Liver (tissue), 9 donors: ENCODE results near the gene SSRP1. TPM values are rescaled to one million over a fixed set of nuclear protein-coding genes. Genes with fewer than 3 reads are reported as not detected.

ENCODE experiments used
- DNase-seq: peaks from one replicate; pipeline ENCODE4 v3.0.0-alpha.2; 2017; ENCODE audit warnings: low spot score
- H3K27ac ChIP-seq, 2 donors: one replicate each; pipeline ENCODE4 v1.7.0; 2013; ENCODE audit warnings: inconsistent platforms in 2 of 2, low read length in 2 of 2, control low read depth in 1 of 2, low read depth in 1 of 2, mild to moderate bottlenecking in 1 of 2
- H3K27me3 ChIP-seq, 4 donors: one replicate each; pipeline versions ENCODE4 v1.6.1 to v1.7.0; 2013; ENCODE audit warnings: low read length in 3 of 4, inconsistent platforms in 1 of 4, mild to moderate bottlenecking in 1 of 4, moderate library complexity in 1 of 4; ENCODE audit not compliant: control insufficient read depth in 4 of 4, insufficient read depth in 4 of 4
- H3K36me3 ChIP-seq, 4 donors: one replicate each; pipeline versions ENCODE4 v1.6.1 to v1.7.0; 2013; ENCODE audit warnings: low read length in 3 of 4, mild to moderate bottlenecking in 3 of 4, low read depth in 1 of 4, moderate library complexity in 1 of 4; ENCODE audit not compliant: control insufficient read depth in 4 of 4, insufficient read depth in 3 of 4
- H3K4me1 ChIP-seq, 4 donors: one replicate each; pipeline versions ENCODE4 v1.6.1 to v1.7.0; 2013; ENCODE audit warnings: low read length in 3 of 4, mild to moderate bottlenecking in 3 of 4, moderate library complexity in 1 of 4; ENCODE audit not compliant: control insufficient read depth in 4 of 4, insufficient read depth in 4 of 4
- H3K4me3 ChIP-seq, 3 donors: one replicate each; pipeline versions ENCODE4 v1.6.1 to v1.7.0; 2013; ENCODE audit warnings: low read length in 3 of 3, control low read depth in 1 of 3, low read depth in 1 of 3, mild to moderate bottlenecking in 1 of 3
- H3K9ac ChIP-seq, 2 donors: one replicate each; pipeline ENCODE4 v1.7.0; 2013; ENCODE audit warnings: low read length in 2 of 2, mild to moderate bottlenecking in 2 of 2, moderate library complexity in 2 of 2, control low read depth in 1 of 2, low read depth in 1 of 2
- H3K9me3 ChIP-seq, 4 donors: one replicate each; pipeline versions ENCODE4 v1.6.1 to v1.7.0; 2013; ENCODE audit warnings: low read length in 3 of 4; ENCODE audit not compliant: control insufficient read depth in 4 of 4
- ATF3 ChIP-seq: IDR thresholded peaks from 2 replicates; pipeline ENCODE4 v1.6.1; 2016; ENCODE audit warnings: antibody characterized with exemption
- CTCF ChIP-seq: fragments of 150-350 bp; IDR thresholded peaks from 2 replicates; pipeline ENCODE4 v1.5.1; 2017; ENCODE audit warnings: improper control_type of control experiment, low read depth, low read length; ENCODE audit not compliant: missing input control
- EGR1 ChIP-seq, 2 donors: IDR thresholded peaks; 2 replicates each; pipeline ENCODE4 v1.6.1; 2016 to 2018; ENCODE audit warnings: antibody characterized with exemption in 2 of 2, low read depth in 2 of 2
- FOXA1 ChIP-seq: IDR thresholded peaks from 2 replicates; pipeline ENCODE4 v1.6.1; 2016; ENCODE audit warnings: antibody characterized with exemption
- FOXA2 ChIP-seq: IDR thresholded peaks from 2 replicates; pipeline ENCODE4 v1.6.1; 2016; ENCODE audit warnings: antibody characterized with exemption
- GABPA ChIP-seq, 2 donors: IDR thresholded peaks in 1 of 2; conservative IDR thresholded peaks in 1 of 2; 2 replicates each; pipeline ENCODE4 v1.6.1; 2016; ENCODE audit warnings: antibody characterized with exemption in 2 of 2, mild to moderate bottlenecking in 1 of 2, moderate library complexity in 1 of 2
- HNF4A ChIP-seq, 2 donors: conservative IDR thresholded peaks; 2 replicates each; pipeline ENCODE4 v1.6.1; 2016; ENCODE audit warnings: antibody characterized with exemption in 2 of 2, mild to moderate bottlenecking in 2 of 2
- HNF4G ChIP-seq: IDR thresholded peaks from 2 replicates; pipeline ENCODE4 v1.6.1; 2016; ENCODE audit warnings: antibody characterized with exemption
- JUND ChIP-seq, 2 donors: IDR thresholded peaks; 2 replicates each; pipeline ENCODE4 v1.6.1; 2016; ENCODE audit warnings: antibody characterized with exemption in 2 of 2
- MAX ChIP-seq: IDR thresholded peaks from 2 replicates; pipeline ENCODE4 v1.6.1; 2016; ENCODE audit warnings: antibody characterized with exemption
- NR2F2 ChIP-seq: IDR thresholded peaks from 2 replicates; pipeline ENCODE4 v1.6.1; 2016; ENCODE audit warnings: antibody characterized with exemption
- RAD21 ChIP-seq, 2 donors: IDR thresholded peaks; 2 replicates each; pipeline ENCODE4 v1.6.1; 2016; ENCODE audit warnings: antibody characterized with exemption in 2 of 2, mild to moderate bottlenecking in 2 of 2
- REST ChIP-seq: IDR thresholded peaks from 2 replicates; pipeline ENCODE4 v1.6.1; 2016; ENCODE audit warnings: antibody characterized with exemption, mild to moderate bottlenecking
- RXRA ChIP-seq, 2 donors: IDR thresholded peaks; 2 replicates each; pipeline ENCODE4 v1.6.1; 2017 to 2018; ENCODE audit warnings: antibody characterized with exemption in 2 of 2, mild to moderate bottlenecking in 1 of 2
- SP1 ChIP-seq: IDR thresholded peaks from 2 replicates; pipeline ENCODE4 v1.6.1; 2018; ENCODE audit warnings: antibody characterized with exemption, mild to moderate bottlenecking
- TAF1 ChIP-seq: conservative IDR thresholded peaks from 2 replicates; pipeline ENCODE4 v1.6.1; 2016; ENCODE audit warnings: antibody characterized with exemption, mild to moderate bottlenecking
- YY1 ChIP-seq: IDR thresholded peaks from 2 replicates; pipeline ENCODE4 v1.6.1; 2016; ENCODE audit warnings: antibody characterized with exemption, mild to moderate bottlenecking
- ZBTB33 ChIP-seq: IDR thresholded peaks from 2 replicates; pipeline ENCODE4 v1.6.1; 2016; ENCODE audit warnings: antibody characterized with exemption
- WGBS: extraction: QIAGEN DNeasy Blood & Tissue Kit; methylation state at CpG from one replicate; pipeline ENCODE4 v1.1.7; 2013; 5-methylcytosine and 5-hydroxymethylcytosine counted together
- polyA plus RNA-seq, 2 donors: library from polyadenylated mRNA; stranded (reverse) in 1 of 2; unstranded in 1 of 2; fragments of 200-250 nt in 1 of 2; fragments of >200 nt in 1 of 2; fragmentation: Nextera tagmentation in 1 of 2; extraction: Ambion mirVana in 1 of 2; gene quantifications; one replicate each; pipeline versions ENCODE4 v1.2.1 to v1.2.3, GENCODE V29; 2013 to 2015
- total RNA-seq, 2 donors: library from RNA; depleted of rRNA; stranded (reverse); fragments of >200 nt; gene quantifications; one replicate each; pipeline ENCODE4 v1.2.3, GENCODE V29; 2014
- donor health status: healthy.
- donor health status: healthy.
- donor health status: healthy.
- donor health status: healthy.
- donor health status: healthy.

Gene SSRP1
- total and polyA plus RNA-seq, 4 donors = 13.9 to 45.3 (median 28.4) TPM

- no peak for DNase-seq
- Histone ChIP-seq H3K9me3 (peaks cover 0 to 6% (median 2%) of the 10 kb centered on the region in 4 donors), H3K27ac (peak overlapping the region; percentile 43 to 53), H3K36me3 (no peaks in the 10 kb centered on the region), H3K4me3 (no peak overlapping the region), H3K27me3 (no peaks in the 10 kb centered on the region), H3K4me1 (peaks cover 5 to 15% (median 10%) of the 10 kb centered on the region in 4 donors), H3K9ac (no peak overlapping the region)
- no peak for TF ChIP-seq YY1
- TF ChIP-seq TAF1 = no peak
- no peak for TF ChIP-seq FOXA2
- TF ChIP-seq GABPA (IDR thresholded peaks at IDR 0.05 in 1 of 2, conservative IDR thresholded peaks at IDR 0.05 in 1 of 2) = no peak
- TF ChIP-seq EGR1 (IDR thresholded peaks at IDR 0.05; ENCODE audit: low read depth in 2 of 2) = no peak
- no peak for TF ChIP-seq FOXA1
- TF ChIP-seq SP1 = no peak
- TF ChIP-seq RAD21 (IDR thresholded peaks at IDR 0.05) = no peak
- TF ChIP-seq RXRA (IDR thresholded peaks at IDR 0.05) = peak in 1 of 2 donors; percentile 64
- TF ChIP-seq HNF4G = no peak
- peak in 1 of 2 donors; percentile 77 for TF ChIP-seq JUND (IDR thresholded peaks at IDR 0.05)
- peak; percentile 24 for TF ChIP-seq MAX
- TF ChIP-seq REST = no peak
- TF ChIP-seq ATF3 = peak; percentile 60
- no peak for TF ChIP-seq NR2F2
- TF ChIP-seq HNF4A (conservative IDR thresholded peaks at IDR 0.05) = peak; percentile 31 to 69
- TF ChIP-seq CTCF = no peak
- no peak for TF ChIP-seq ZBTB33
- WGBS = 38% methylated on average over 6 of the region's 6 CpGs
Measured at GRCh38 chr11:57276971-57277675, 58.6 kb downstream of the SSRP1 start.
